Dendritic cell treated with granulocyte-macrophage colony-stimulating factor and Interleukin-4, amounts not matched to agents 40 ng/mL and 50 ng/mL, for 4 days (primary cell): ENCODE results near the gene GOLGA6L10.
"Not testable (repeated sequence)": the region's sequence is repeated elsewhere in the genome, so short reads cannot be mapped to it uniquely, and the experiment has no call there.

ENCODE experiments used
- H3K27ac Mint-ChIP-seq: one replicate; pipeline ENCODE4 v1.8.0; 2022; ENCODE audit warnings: mild to moderate bottlenecking, mixed read lengths
- H3K27me3 Mint-ChIP-seq: one replicate; pipeline ENCODE4 v1.8.0; 2022; ENCODE audit warnings: mild to moderate bottlenecking, mixed read lengths
- H3K36me3 Mint-ChIP-seq: one replicate; pipeline ENCODE4 v1.8.0; 2022; ENCODE audit warnings: low read depth, mixed read lengths
- H3K4me1 Mint-ChIP-seq: one replicate; pipeline ENCODE4 v1.8.0; 2022; ENCODE audit warnings: low read depth, mixed read lengths
- H3K4me3 Mint-ChIP-seq: one replicate; pipeline ENCODE4 v1.8.0; 2022; ENCODE audit warnings: mild to moderate bottlenecking, moderate library complexity, mixed read lengths
- H3K9me3 Mint-ChIP-seq: one replicate; pipeline ENCODE4 v1.8.0; 2022; ENCODE audit warnings: mixed read lengths
- intact Hi-C: fragments of 100-400 bp; cut with micrococcal nuclease; formaldehyde crosslinking; loops from one replicate; pipeline ENCODE4 v1.15.0; 2022

GOLGA6L10 gene

DNA sequence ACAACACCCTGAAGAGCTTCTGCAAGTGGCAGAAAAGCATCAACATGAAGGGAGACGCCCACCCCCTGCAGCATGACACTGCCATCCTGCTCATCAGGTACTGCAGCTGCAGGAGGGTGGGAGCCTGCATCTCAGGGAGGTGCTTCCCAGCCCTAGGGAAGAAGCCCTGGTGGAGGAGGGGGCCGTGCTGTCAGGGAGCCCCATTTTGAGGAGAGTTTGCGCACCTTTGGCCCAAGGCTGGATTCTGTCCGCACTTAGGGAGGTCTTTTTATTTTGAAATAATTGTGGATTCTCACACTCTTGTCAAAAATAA lies 44.5 kb downstream of the GOLGA6L10 start:
- Mint-ChIP-seq H3K4me3 (no peak overlapping the region), H3K36me3 (no peaks in the 10 kb centered on the region), H3K27ac (no peak overlapping the region), H3K27me3 (no peaks in the 10 kb centered on the region), H3K9me3 (no peaks in the 10 kb centered on the region), H3K4me1 (no peaks in the 10 kb centered on the region)
- intact Hi-C loops, result no loop called here

DNA sequence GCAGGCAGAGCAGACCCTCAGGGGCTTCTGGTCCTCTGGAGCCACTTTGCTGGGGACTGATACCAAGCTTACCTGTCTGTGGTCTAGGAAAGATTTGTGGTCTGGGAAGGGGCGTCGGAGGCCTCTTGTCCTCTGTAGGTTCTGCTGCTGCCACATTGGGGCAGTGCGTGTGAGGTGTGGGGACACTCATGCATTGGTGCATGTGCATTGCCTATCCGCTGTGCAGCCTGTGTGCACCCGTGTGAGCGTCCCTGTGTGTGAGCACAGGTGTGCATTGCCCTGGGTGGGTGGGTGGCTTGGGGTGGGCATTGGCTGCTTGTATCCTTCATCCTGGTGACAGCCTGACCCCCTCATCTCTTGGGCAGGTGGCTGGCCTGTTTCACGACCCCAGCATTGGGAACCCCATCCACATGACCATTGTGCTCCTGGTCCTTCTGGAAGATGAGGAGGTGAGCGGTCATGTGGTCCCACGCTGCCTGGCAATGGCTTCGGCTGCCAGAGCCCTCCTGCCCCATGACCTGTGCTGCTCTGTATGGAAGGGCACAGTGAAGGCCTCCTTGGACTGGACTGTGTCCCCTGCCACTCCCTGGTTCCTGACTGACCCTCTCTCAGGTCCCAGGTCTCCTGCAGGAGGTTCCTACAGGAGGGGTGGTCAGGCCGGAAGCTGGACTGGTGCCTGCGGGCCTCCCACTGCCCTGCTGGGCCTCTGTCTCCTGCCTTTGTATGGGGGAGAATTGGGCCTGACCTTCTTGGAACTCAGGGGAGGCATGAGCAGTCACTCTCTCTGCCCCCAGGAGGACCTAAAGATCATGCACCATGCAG lies 45.1 kb downstream of the GOLGA6L10 start:
- no peak overlapping the region for H3K27ac Mint-ChIP-seq
- no peaks in the 10 kb centered on the region for H3K27me3 Mint-ChIP-seq
- intact Hi-C loops, result no loop called here
- H3K4me1 Mint-ChIP-seq, result no peaks in the 10 kb centered on the region
- no peaks in the 10 kb centered on the region for H3K9me3 Mint-ChIP-seq
- H3K4me3 Mint-ChIP-seq, result no peak overlapping the region
- H3K36me3 Mint-ChIP-seq, result no peaks in the 10 kb centered on the region

DNA sequence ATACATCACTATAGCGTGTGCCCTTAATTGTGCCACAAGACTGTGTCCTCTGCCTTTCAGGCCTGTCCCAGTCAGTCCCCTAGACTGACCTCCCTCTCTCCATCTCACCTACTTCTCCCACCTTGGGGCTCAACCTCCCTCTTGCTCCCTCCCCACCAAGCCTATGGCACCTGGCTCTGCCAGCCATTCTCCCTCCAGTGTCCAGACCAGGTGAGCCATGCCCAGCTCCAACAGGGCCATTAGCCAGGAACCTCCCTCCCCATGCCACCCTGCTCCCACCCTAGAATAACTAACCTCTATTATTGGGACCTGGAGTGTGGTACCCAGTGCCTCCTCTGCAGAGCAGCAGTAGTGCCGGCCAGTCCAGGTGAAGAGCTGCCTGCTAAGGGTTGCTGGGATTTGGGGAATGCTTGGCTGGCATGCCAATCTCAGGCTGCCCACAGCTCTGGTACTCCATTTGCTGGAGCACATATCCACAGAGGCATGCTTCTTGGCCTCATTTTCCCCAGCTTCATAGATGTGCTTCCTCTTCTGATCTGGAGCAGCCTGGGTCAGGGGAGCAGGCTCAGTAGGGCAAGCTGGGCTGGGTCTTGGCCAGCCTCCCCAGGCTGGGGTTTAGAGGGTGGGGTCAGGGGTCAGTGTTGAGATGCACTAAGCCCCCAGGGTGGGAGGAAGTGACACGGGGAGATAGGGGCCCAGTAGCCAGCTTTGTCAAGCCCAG lies 47.8 kb downstream of the GOLGA6L10 start:
- no peaks in the 10 kb centered on the region for H3K4me1 Mint-ChIP-seq
- no peak overlapping the region for H3K27ac Mint-ChIP-seq
- no peaks in the 10 kb centered on the region for H3K36me3 Mint-ChIP-seq
- H3K4me3 Mint-ChIP-seq, result no peak overlapping the region
- no peaks in the 10 kb centered on the region for H3K9me3 Mint-ChIP-seq
- intact Hi-C loops, result no loop called here
- peaks cover 10% of the 10 kb centered on the region for H3K27me3 Mint-ChIP-seq

DNA sequence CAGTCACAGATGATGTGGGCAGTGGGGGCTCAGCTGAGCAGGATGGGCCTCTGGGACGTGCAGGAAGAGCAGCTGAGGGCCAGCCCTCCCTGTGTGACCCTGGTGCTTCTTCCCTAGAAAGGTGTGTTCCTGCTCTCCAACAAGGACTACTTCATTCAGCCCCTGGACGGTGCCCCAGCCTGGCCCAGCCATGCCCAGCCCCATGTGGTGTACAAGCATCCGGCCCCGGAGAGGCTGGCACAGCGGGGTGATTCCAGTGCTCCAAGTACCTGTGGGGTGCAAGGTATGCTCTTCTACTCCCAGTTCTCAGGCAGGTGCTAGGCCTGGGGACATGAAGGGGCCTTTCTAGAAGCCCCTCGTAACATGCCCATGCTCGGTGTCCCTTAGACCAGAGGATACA lies 48.4 kb downstream of the GOLGA6L10 start:
- Mint-ChIP-seq H3K36me3 (no peaks in the 10 kb centered on the region), H3K4me3 (no peak overlapping the region), H3K27ac (no peak overlapping the region), H3K9me3 (no peaks in the 10 kb centered on the region), H3K4me1 (no peaks in the 10 kb centered on the region), H3K27me3 (peaks cover 10% of the 10 kb centered on the region)
- intact Hi-C loops, result no loop called here

DNA sequence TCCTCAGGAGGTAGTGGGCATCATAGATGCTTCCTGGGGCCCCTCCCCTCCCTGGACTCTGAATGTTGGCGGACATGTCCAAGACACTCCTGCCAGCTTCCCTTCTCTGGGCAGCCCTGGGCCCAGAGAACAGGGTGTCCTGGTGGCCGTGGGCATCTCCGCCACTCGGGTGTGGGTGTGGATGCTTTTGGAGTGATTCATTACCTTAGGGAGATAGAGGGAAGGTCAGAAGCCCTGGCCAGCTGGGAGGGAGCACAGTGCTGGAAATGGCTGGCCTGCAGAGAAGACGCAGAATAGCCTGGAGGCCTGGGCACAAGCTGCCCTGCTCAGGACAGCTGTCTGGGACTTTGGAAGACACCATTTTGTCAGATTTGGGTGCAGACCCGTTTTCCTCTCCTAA lies 48.9 kb downstream of the GOLGA6L10 start:
- H3K36me3 Mint-ChIP-seq, H3K27ac Mint-ChIP-seq, H3K4me1 Mint-ChIP-seq, H3K9me3 Mint-ChIP-seq, H3K4me3 Mint-ChIP-seq, intact Hi-C loops: not testable (repeated sequence)
- H3K27me3 Mint-ChIP-seq, result peaks cover 10% of the 10 kb centered on the region

DNA sequence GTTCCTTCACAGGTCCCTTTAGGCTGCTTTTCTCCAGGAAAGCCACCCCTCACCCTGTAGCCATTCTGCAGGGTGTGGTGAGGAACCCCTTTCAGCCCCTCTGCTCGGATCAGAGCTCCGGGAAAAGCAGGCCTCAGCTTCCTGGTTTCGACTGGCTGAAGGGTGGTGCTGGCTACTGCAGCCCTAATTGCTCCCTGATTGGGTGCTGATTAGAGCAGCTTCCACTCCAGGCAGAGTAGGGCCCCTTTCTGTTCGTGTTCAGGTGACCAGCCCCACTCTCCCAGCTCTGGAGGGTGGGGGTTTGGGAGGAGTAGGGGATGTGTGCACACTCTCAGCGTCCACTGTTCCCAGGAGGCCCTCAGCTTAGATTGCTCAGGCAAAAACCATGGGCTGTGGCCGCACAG lies 49.8 kb downstream of the GOLGA6L10 start:
- H3K27ac Mint-ChIP-seq, H3K9me3 Mint-ChIP-seq, H3K36me3 Mint-ChIP-seq, H3K4me3 Mint-ChIP-seq, intact Hi-C loops, H3K4me1 Mint-ChIP-seq: not testable (repeated sequence)
- peaks cover 10% of the 10 kb centered on the region for H3K27me3 Mint-ChIP-seq

DNA sequence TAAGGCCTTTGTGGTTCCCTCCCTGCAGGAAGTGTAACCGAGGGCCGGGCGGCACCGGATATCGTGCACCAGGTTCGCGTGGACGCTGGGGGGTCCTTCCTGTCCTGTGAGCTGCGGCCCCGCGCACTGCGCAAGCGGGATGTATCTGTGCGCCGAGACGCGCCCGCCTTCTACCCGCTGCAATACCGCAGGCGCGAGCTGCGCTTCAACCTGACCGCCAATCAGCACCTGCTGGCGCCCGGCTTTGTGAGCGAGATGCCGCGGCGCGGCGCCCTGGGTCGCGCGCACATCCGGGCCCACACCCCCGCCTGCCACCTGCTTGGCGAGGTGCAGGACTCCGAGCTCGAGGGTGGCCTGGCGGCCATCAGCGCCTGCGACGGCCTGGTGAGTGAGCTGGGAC lies 50.8 kb downstream of the GOLGA6L10 start:
- Mint-ChIP-seq H3K36me3 (no peaks in the 10 kb centered on the region), H3K4me1 (no peaks in the 10 kb centered on the region), H3K4me3 (peak overlapping the region; percentile 14), H3K27ac (no peak overlapping the region), H3K9me3 (no peaks in the 10 kb centered on the region), H3K27me3 (peaks cover 10% of the 10 kb centered on the region)
- intact Hi-C loops, result no loop called here

DNA sequence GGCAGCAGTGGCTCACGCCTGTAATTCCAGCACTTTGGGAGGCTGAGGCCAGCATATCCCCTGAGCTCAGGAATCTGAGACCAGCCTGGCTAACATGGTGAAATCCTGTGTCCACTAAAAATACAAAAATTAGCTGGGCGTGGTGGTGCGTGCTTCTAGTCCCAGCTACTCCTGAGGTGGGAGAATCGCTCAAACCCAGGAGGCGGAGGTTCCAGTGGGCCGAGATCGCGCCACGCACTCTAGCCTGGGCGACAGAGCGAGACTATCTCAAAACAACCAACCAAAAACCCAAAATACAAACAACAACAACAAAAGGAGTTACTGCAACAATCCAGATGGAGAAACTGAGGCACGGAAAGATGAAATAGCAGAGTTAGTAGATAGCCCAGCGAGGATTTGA lies 51.2 kb downstream of the GOLGA6L10 start:
- intact Hi-C loops, result no loop called here
- no peak overlapping the region for H3K27ac Mint-ChIP-seq
- H3K9me3 Mint-ChIP-seq, result no peaks in the 10 kb centered on the region
- no peak overlapping the region for H3K4me3 Mint-ChIP-seq
- H3K4me1 Mint-ChIP-seq, result no peaks in the 10 kb centered on the region
- H3K36me3 Mint-ChIP-seq, result no peaks in the 10 kb centered on the region
- peaks cover 10% of the 10 kb centered on the region for H3K27me3 Mint-ChIP-seq

DNA sequence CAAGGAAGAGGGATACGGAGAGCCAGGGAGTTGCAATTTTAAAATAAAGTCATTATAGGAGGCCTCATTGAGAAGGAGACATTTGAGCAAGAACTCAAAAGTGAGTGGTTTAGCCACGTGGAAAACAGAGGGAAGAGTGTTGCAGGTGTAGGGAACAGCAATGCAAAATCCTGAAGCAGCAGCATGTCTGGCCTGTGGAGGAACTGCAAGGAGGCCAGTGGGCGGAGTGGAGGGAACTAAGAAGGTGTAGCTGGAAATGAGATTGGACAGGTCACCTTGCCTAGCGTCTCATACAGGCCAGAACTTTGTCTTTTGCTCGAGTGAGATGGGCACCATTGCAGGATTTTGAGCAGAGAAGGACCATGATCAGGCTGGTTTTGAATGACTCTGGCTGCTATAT lies 51.7 kb downstream of the GOLGA6L10 start:
- Mint-ChIP-seq H3K27ac (no peak overlapping the region), H3K4me1 (no peaks in the 10 kb centered on the region), H3K27me3 (peaks cover 10% of the 10 kb centered on the region), H3K9me3 (no peaks in the 10 kb centered on the region), H3K4me3 (no peak overlapping the region), H3K36me3 (no peaks in the 10 kb centered on the region)
- intact Hi-C loops, result no loop called here

DNA sequence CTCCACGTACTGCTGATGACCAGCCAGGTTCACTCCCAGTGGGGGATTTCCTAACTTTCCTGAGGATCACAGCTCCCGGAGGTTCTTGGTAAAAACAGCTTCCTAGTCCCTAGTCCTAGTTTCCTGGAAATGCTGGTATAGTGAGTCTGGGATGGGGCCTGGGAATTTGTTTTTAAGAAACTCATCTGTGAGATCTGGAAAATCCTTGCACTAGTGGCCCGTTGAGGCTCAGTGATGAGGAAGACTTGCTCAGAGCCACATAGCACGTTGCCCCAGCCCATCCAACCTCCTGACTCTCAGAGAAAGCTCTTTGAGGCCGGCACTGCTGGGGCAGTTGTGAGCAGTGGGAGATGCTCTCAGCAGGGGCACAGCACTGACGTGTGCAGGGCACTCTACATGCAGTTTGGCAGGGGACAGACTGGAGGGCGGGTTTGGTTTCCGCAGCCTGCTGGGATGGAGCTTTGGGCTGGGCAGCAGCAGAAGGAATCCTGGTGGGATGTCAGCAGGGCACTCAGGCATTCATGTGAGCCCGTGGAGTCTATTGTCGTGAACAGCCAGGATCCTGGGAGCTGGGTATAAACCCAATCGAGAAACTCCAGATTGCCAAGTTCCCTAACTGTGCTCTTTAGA lies 55.1 kb downstream of the GOLGA6L10 start:
- Mint-ChIP-seq H3K4me1 (no peaks in the 10 kb centered on the region), H3K4me3 (no peak overlapping the region), H3K27ac (no peak overlapping the region), H3K9me3 (no peaks in the 10 kb centered on the region), H3K27me3 (peaks cover 15% of the 10 kb centered on the region), H3K36me3 (no peaks in the 10 kb centered on the region)
- intact Hi-C loops, result no loop called here

DNA sequence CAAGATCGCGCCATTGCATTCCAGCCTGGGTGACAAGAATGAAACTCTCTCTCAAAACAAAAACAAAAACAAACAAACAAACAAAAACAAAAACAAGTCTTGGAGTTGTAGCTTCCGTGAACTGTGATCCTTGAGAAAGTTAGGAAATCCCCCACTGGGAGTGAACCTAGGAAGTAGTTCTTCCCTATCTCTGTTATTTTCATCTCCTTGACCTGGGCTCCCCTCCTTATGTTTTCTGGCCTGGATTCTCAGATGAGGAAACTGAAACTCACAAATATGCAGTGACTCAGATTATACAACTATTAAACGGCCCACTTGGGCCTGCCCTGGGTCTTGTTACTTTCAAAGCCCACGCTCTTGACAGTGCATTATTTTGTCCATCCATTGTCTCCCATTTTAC lies 57.0 kb downstream of the GOLGA6L10 start:
- H3K27me3 Mint-ChIP-seq, result peaks cover 5% of the 10 kb centered on the region
- H3K9me3 Mint-ChIP-seq, result no peaks in the 10 kb centered on the region
- H3K27ac Mint-ChIP-seq, result no peak overlapping the region
- H3K4me3 Mint-ChIP-seq, result no peak overlapping the region
- H3K4me1 Mint-ChIP-seq, result peaks cover 5% of the 10 kb centered on the region
- H3K36me3 Mint-ChIP-seq, result no peaks in the 10 kb centered on the region
- intact Hi-C loops, result no loop called here
